MCF 10A (cell line): ENCODE results near the gene TFIP11. TPM values are rescaled to one million over a fixed set of nuclear protein-coding genes. Genes with fewer than 3 reads are reported as not detected.

Experiments
- BruUV-seq: library from RNA; stranded (reverse); fragments of 400-500 nt; replicated peaks from 2 replicates; lab custom pipeline; 2021; lab: Mats Ljungman, UMichigan
- CTCF ChIA-PET: fragments of 300-600 bp; sonication (Branson Sonifier 250); formaldehyde crosslinking; extraction: SDS; loops from one replicate; lab custom pipeline; 2021; ENCODE audit warnings: antibody characterized with exemption, inconsistent platforms; lab: Yijun Ruan, JAX
- POLR2A ChIA-PET: fragments of 300-600, 350-650 bp; sonication (Branson Sonifier 250); formaldehyde crosslinking; extraction: SDS; loops from one replicate; lab custom pipeline; 2020; ENCODE audit warnings: antibody characterized with exemption, inconsistent platforms; lab: Yijun Ruan, JAX
- DNase-seq: peaks from one replicate; pipeline ENCODE4 v3.0.0-alpha.2; 2018; ENCODE audit not compliant: unreplicated experiment
- H3K27ac Mint-ChIP-seq: one replicate; pipeline ENCODE4 v1.8.0; 2022; ENCODE audit warnings: mild to moderate bottlenecking, low read depth, mixed read lengths; ENCODE audit not compliant: unreplicated experiment
- H3K27me3 Mint-ChIP-seq: one replicate; pipeline ENCODE4 v1.8.0; 2022; ENCODE audit warnings: mixed read lengths; ENCODE audit not compliant: insufficient read depth, unreplicated experiment
- H3K36me3 Mint-ChIP-seq: one replicate; pipeline ENCODE4 v1.8.0; 2022; ENCODE audit warnings: mild to moderate bottlenecking, moderate library complexity, mixed read lengths; ENCODE audit not compliant: insufficient read depth, unreplicated experiment
- H3K4me1 Mint-ChIP-seq: one replicate; pipeline ENCODE4 v1.8.0; 2022; ENCODE audit warnings: mixed read lengths; ENCODE audit not compliant: insufficient read depth, unreplicated experiment
- H3K4me3 Mint-ChIP-seq: one replicate; pipeline ENCODE4 v1.8.0; 2022; ENCODE audit warnings: mild to moderate bottlenecking, moderate library complexity, mixed read lengths; ENCODE audit not compliant: unreplicated experiment
- H3K9me3 Mint-ChIP-seq: one replicate; pipeline ENCODE4 v1.8.0; 2022; ENCODE audit warnings: mixed read lengths; ENCODE audit not compliant: unreplicated experiment
- CTCF ChIP-seq: fragments of 200-600 bp; IDR thresholded peaks from one replicate; pipeline ENCODE4 v1.8.0; 2022; ENCODE audit warnings: antibody characterized with exemption, mild to moderate bottlenecking; ENCODE audit not compliant: unreplicated experiment
- intact Hi-C: fragments of 100-400 bp; cut with micrococcal nuclease; formaldehyde crosslinking; loops from 2 replicates; pipeline ENCODE4 v1.14.1; 2022
- total RNA-seq: library from RNA; stranded (reverse); gene quantifications from 2 replicates; pipeline ENCODE4 v1.2.3, GENCODE V29; 2022

Gene TFIP11
- total RNA-seq, 1 experiment from 2014 or later, result 41.0 TPM

GRCh38 chr22:26522012-26522411 lies 9.7 kb upstream of the TFIP11 start:
- no peak for TF ChIP-seq CTCF
- Mint-ChIP-seq H3K4me1 (no peaks in the 10 kb centered on the region), H3K36me3 (peaks cover 6% of the 10 kb centered on the region), H3K27me3 (no peaks in the 10 kb centered on the region), H3K27ac (no peak overlapping the region), H3K4me3 (no peak overlapping the region), H3K9me3 (no peaks in the 10 kb centered on the region)
- BruUV-seq, result no TSS peak
- DNase-seq, result no peak
- intact Hi-C loops, result no loop called here
- POLR2A ChIA-PET, result no interaction called here
- CTCF ChIA-PET, result interaction anchor here (0.6 to 1.0 kb wide), 2 partner anchors 19 to 48 kb away, joined by 3 to 5 read pairs; no protein-coding TSS in a partner anchor

- BruUV-seq, result no TSS peak
- Mint-ChIP-seq H3K4me1 (peaks cover 11% of the 10 kb centered on the region), H3K36me3 (peaks cover 2% of the 10 kb centered on the region), H3K4me3 (no peak overlapping the region), H3K27me3 (no peaks in the 10 kb centered on the region), H3K27ac (no peak overlapping the region), H3K9me3 (no peaks in the 10 kb centered on the region)
- no peak for DNase-seq
- intact Hi-C loops, result no loop called here
- ChIA-PET POLR2A (interaction anchor here (1.5 kb wide), 1 partner anchor 34 kb away, joined by 4 read pairs; the partner anchor contains the start of genes HPS4 and SRRD), CTCF (interaction anchor here (0.6 to 0.7 kb wide), 2 partner anchors 15 to 1315 kb away, joined by 3 to 4 read pairs; no protein-coding TSS in a partner anchor)
- no peak for TF ChIP-seq CTCF
These were observed 5.2 kb upstream of the TFIP11 start for GRCh38 chr22:26517429-26517828.

- intact Hi-C loops, result no loop called here
- Mint-ChIP-seq H3K36me3 (peaks cover 7% of the 10 kb centered on the region), H3K4me1 (peaks cover 11% of the 10 kb centered on the region), H3K9me3 (no peaks in the 10 kb centered on the region), H3K4me3 (no peak overlapping the region), H3K27ac (no peak overlapping the region), H3K27me3 (no peaks in the 10 kb centered on the region)
- ChIA-PET CTCF (interaction anchor here (0.6 kb wide), 1 partner anchor 1070 kb away, joined by 3 read pairs; no protein-coding TSS in a partner anchor), POLR2A (interaction anchor here (0.6 to 0.7 kb wide), 2 partner anchors 20 to 72 kb away, joined by 3 read pairs; no protein-coding TSS in a partner anchor)
- no peak for DNase-seq
- no peak for TF ChIP-seq CTCF
- BruUV-seq, result no TSS peak
These were observed 4.2 kb upstream of the TFIP11 start for GRCh38 chr22:26516503-26516902.

- peaks cover 14% of the 10 kb centered on the region for H3K4me1 Mint-ChIP-seq
- ChIA-PET POLR2A (interaction anchor here (0.6 to 0.7 kb wide), 2 partner anchors 20 to 72 kb away, joined by 3 read pairs; no protein-coding TSS in a partner anchor), CTCF (interaction anchor here (0.6 kb wide), 1 partner anchor 1071 kb away, joined by 3 read pairs; no protein-coding TSS in a partner anchor)
- no peaks in the 10 kb centered on the region for H3K27me3 Mint-ChIP-seq
- peaks cover 7% of the 10 kb centered on the region for H3K36me3 Mint-ChIP-seq
- no peaks in the 10 kb centered on the region for H3K9me3 Mint-ChIP-seq
- DNase-seq, result no peak
- H3K4me3 Mint-ChIP-seq, result no peak overlapping the region
- no peak for TF ChIP-seq CTCF
- H3K27ac Mint-ChIP-seq, result no peak overlapping the region
- BruUV-seq, result no TSS peak
- intact Hi-C loops, result no loop called here
These were observed 3.7 kb upstream of the TFIP11 start for GRCh38 chr22:26515931-26516330.
